ENCODE measurements around the gene SLC44A1.

SLC44A1 gene

DNA sequence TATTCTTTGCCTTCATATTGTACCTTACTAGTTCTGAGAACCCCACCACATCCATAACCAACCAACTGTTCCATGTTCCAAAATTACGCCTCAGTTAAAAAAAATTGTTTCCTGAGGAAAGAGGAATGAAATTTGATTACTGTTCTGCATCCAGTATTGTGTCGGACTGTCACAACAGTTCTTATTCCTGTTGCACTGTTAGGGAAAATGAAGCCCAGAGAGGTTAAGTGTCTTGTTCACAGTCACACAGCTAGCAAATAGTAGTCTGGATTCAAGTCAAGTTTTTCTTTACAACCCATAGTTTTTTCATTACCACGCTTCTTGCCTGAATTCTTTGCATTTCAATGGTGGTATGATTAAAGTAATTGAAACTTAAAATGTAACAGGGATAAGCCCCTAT, 207.7 kb downstream of the SLC44A1 start:
- H3K4me3 ChIP-seq (ENCODE audit: control insufficient read depth, low read depth, low read length), result no peak overlapping the region
- TF ChIP-seq, protein P1, sequence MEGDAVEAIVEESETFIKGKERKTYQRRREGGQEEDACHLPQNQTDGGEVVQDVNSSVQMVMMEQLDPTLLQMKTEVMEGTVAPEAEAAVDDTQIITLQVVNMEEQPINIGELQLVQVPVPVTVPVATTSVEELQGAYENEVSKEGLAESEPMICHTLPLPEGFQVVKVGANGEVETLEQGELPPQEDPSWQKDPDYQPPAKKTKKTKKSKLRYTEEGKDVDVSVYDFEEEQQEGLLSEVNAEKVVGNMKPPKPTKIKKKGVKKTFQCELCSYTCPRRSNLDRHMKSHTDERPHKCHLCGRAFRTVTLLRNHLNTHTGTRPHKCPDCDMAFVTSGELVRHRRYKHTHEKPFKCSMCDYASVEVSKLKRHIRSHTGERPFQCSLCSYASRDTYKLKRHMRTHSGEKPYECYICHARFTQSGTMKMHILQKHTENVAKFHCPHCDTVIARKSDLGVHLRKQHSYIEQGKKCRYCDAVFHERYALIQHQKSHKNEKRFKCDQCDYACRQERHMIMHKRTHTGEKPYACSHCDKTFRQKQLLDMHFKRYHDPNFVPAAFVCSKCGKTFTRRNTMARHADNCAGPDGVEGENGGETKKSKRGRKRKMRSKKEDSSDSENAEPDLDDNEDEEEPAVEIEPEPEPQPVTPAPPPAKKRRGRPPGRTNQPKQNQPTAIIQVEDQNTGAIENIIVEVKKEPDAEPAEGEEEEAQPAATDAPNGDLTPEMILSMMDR (IDR thresholded peaks at IDR 0.05; ENCODE audit: control insufficient read depth, insufficient read depth, low read depth, low read length, missing control alignments), result no peak
- no peak for DNase-seq (ENCODE audit: low read depth)

DNA sequence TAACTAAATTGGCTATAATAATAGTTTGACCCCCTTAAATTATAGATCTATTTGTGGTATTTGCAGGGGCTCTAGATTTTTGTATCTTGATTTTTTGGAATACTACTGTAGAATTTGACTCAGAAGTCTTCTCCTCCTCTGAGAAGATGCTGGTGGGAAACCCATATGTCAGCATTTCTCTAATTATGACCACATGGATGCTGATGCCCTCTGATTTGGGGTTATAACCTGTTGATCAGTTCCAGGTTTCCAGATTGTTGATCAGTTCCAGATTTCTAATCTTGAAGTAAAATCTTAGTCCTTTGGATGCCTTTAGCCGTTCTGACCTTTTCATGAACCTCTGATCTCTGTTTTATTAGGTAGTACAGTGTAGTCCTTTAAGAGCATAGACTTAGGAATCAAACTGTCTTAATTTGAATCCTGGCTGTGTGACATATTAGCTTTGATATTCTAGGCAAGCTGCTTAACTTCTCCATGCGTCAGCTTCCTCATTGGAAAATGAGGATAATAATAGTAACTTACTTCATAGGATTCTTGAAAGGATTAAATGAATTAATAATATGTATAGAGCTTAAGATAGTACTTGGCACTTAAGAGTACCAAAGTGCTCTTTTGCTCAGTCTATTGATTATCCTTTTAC, 211.5 kb downstream of the SLC44A1 start:
- DNase-seq (ENCODE audit: low read depth), result no peak
- TF ChIP-seq, protein P1 (IDR thresholded peaks at IDR 0.05; ENCODE audit: control insufficient read depth, insufficient read depth, low read depth, low read length, missing control alignments), result no peak
- no peak overlapping the region for H3K4me3 ChIP-seq (ENCODE audit: control insufficient read depth, low read depth, low read length)

DNA sequence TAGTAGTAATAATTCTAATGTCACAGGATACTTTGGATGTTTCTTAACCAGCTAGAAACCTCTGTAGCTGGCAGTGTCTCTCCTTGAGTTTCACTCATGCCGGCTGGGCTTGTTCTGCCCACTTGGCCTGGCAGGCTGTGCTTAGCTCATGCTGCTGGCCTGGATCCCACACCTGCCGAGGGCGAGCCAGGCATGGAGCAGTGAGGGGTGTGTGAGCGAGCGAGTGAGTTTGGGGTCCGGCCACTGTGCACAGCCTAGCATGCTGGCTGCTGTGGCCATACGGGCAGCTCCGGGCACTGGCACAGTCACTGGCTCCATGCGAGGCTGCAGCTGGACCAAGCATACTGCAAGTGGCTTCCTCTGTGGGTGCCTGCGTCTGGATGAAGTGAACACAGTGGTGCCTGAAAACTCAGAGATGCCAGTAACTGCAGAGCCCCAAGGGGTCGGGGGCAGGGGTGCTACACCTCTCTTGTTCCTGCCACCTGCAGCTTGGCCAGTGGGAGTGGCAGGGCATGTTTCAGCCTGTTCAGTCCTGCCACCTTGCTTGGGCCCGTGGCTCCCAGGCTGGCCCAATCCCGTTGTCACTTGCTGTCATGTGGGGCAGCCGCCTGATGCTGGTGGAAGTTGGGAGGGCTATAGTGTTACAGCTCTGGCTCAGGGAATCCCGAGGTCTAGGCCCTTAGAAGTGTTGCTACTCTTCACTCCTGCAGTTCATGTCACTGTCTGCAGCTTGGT, 213.3 kb downstream of the SLC44A1 start:
- DNase-seq (ENCODE audit: low read depth), result no peak
- TF ChIP-seq, protein P1 (IDR thresholded peaks at IDR 0.05; ENCODE audit: control insufficient read depth, insufficient read depth, low read depth, low read length, missing control alignments), result no peak
- H3K4me3 ChIP-seq (ENCODE audit: control insufficient read depth, low read depth, low read length), result no peak overlapping the region

DNA sequence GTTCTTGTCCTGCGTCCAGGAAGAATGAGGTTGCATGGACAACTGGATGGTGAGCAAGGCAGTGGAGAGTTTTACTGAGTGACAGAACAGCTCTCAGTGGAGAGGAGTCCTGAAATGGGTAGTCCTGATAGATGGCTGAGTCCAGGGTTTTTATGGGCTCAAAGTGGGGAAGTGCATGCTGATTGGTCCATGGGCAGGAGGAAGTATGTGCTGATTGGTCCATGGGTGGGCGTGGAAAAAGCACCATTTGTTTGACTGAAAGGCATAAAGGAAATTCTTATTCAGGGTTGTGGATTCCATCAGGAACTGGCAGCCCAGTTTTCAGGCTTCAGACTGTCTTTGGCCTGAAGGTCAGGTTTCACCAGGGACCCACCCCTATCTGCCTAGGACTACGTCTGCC, 214.0 kb downstream of the SLC44A1 start:
- TF ChIP-seq, protein P1 (IDR thresholded peaks at IDR 0.05; ENCODE audit: control insufficient read depth, insufficient read depth, low read depth, low read length, missing control alignments), result no peak
- DNase-seq (ENCODE audit: low read depth), result no peak
- H3K4me3 ChIP-seq (ENCODE audit: control insufficient read depth, low read depth, low read length), result no peak overlapping the region

DNA sequence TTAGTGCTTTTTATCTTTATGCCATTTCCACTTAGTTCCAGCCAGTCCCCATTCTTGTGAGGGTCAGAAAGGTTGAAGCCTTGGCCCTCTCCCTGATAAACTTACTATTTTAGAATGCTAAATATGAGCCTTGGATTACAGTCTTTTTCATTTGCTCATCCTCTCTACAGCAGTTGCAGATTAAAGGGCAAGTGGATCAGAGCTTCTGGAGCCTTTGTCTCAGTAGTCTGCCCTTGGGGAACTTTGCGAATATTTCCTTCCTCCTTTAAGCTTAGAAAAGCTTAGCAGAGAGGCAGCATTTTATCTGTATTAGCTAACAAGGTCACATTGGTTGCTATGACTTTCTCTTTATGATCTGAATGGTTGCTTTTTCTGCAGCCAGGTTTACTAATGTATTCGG, 214.9 kb downstream of the SLC44A1 start:
- no peak for DNase-seq (ENCODE audit: low read depth)
- TF ChIP-seq, protein P1 (IDR thresholded peaks at IDR 0.05; ENCODE audit: control insufficient read depth, insufficient read depth, low read depth, low read length, missing control alignments), result no peak
- no peak overlapping the region for H3K4me3 ChIP-seq (ENCODE audit: control insufficient read depth, low read depth, low read length)

DNA sequence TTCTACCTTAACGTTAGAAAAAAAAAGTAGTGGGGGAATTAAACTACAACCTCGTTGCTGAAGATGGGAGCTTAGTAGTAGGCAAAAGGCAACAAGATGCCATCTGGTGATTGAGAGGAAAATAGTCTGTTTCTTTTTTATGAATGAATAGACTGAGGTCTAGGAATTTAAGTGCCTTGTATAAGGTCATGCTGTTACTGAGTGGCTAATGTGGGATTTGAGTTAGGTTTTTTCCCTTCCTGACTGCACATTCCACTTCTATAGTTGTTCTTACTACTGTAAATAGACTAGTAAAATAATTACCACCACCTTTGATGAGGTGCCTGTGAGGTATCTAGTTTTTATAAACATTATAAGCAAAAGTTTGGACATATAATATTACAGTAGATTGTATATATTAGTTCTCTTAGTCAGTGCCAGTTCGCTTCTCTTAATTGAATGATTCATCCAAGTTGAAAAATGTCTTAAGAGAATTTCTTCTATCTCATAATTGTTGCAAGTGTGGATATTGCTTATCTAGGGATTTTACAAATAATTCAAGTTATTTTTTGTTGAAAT, 222.5 kb downstream of the SLC44A1 start:
- no peak for DNase-seq (ENCODE audit: low read depth)
- H3K4me3 ChIP-seq (ENCODE audit: control insufficient read depth, low read depth, low read length), result no peak overlapping the region
- TF ChIP-seq, protein P1 (IDR thresholded peaks at IDR 0.05; ENCODE audit: control insufficient read depth, insufficient read depth, low read depth, low read length, missing control alignments), result no peak
